Right lobe of liver (tissue), 6 donors: Measurements from ENCODE around the gene TMEM52. TPM values are rescaled to one million over a fixed set of nuclear protein-coding genes. Genes with fewer than 3 reads are reported as not detected.

Experiments used
- ATAC-seq, 4 donors: fragments of 200-7000 bp; cut with Tn5 transposase; one replicate each; pipeline ENCODE4 v1.9.1; 2020; ENCODE audit warnings: mild to moderate bottlenecking in 4 of 4, moderate library complexity in 4 of 4
- DNase-seq, 3 donors: peaks; one replicate each; pipeline ENCODE4 v3.0.0-alpha.2; 2020
- H3K27ac ChIP-seq, 3 donors: fragments of 200-600 bp; one replicate each; pipeline ENCODE4 v1.8.0; 2022
- H3K27me3 ChIP-seq, 2 donors: fragments of 200-600 bp; one replicate each; pipeline ENCODE4 v1.8.0; 2022
- H3K36me3 ChIP-seq, 4 donors: fragments of 200-600 bp; sonication (generic) in 1 of 4; one replicate each; pipeline versions ENCODE4 v1.5.1 to v1.8.0; 2017 to 2022; ENCODE audit warnings: control low read depth in 1 of 4
- H3K4me1 ChIP-seq, 4 donors: fragments of 200-600 bp; sonication (generic) in 1 of 4; one replicate each; pipeline versions ENCODE4 v1.5.1 to v1.8.0; 2017 to 2022; ENCODE audit warnings: control low read depth in 1 of 4
- H3K4me3 ChIP-seq, 3 donors: fragments of 200-600 bp; one replicate each; pipeline ENCODE4 v1.8.0; 2022
- H3K9me3 ChIP-seq, 4 donors: fragments of 200-600 bp; sonication (generic) in 1 of 4; one replicate each; pipeline versions ENCODE4 v1.5.1 to v1.8.0; 2017 to 2022; ENCODE audit warnings: control low read depth in 1 of 4
- CTCF ChIP-seq, 4 donors: fragments of 200-600 bp in 3 of 4; fragments of 450-650 bp in 1 of 4; IDR thresholded peaks; one replicate each; pipeline versions ENCODE4 v1.5.1 to v1.8.0; 2016 to 2022; ENCODE audit warnings: antibody characterized with exemption in 4 of 4, mild to moderate bottlenecking in 2 of 4
- POLR2A ChIP-seq: fragments of 450-650 bp; IDR thresholded peaks from one replicate; pipeline ENCODE4 v1.6.1; 2017; ENCODE audit warnings: antibody characterized with exemption, mild to moderate bottlenecking
- WGBS: methylation state at CpG from one replicate; pipeline ENCODE4 v1.1.6; 2018; ENCODE audit warnings: low coverage, low lambda C conversion rate; ENCODE audit not compliant: insufficient coverage; ENCODE audit errors: missing lambda C conversion rate; 5-methylcytosine and 5-hydroxymethylcytosine counted together
- intact Hi-C, 2 donors: fragments of 100-400 bp; cut with DNase I; formaldehyde crosslinking; loops; one replicate each; pipeline versions ENCODE4 v1.11.2 to v1.14.1; 2022
- total RNA-seq, 6 experiments: library from RNA; depleted of rRNA in 2 of 6; stranded (reverse); fragments of >200 nt in 2 of 6; fragmentation: NEBNext Ultra II Directional in 3 of 6; extraction: Animal tissue kit (Norgen Biotek cat#: 25700) in 3 of 6; gene quantifications; one replicate each; pipeline versions ENCODE4 v1.1.0 to v1.2.4, GENCODE V29; 2016 to 2023
- donor health status: DM: no; HTN: yes; CAD: no.
- donor health status: DM: no; HTN: no; CAD: no.
- donor health status: DM: no; HTN: no; CAD: no.
- donor health status: DM: no; HTN: yes; CAD: no.
- donor health status: DM: no; HTN: yes; CAD: no.

The TMEM52 gene
- total RNA-seq, 6 experiments from 2014 or later = 2.3 to 13.2 (median 6.0) TPM

- TF ChIP-seq POLR2A = no peak
- no peak for TF ChIP-seq CTCF (IDR thresholded peaks at IDR 0.05)
- H3K36me3 ChIP-seq = no peaks in the 10 kb centered on the region
- WGBS = 34% methylated on average over 3 of the region's 14 CpGs
- intact Hi-C loops = loop anchor here in 1 of 2 donors (5.0 kb wide), 1 partner anchor 100 kb away; no protein-coding TSS in a partner anchor
- H3K27me3 ChIP-seq = no peaks in the 10 kb centered on the region
- peak; percentile 84 to 92 (median 86) for ATAC-seq
- H3K27ac ChIP-seq = peak overlapping the region in 1 of 3 donors; percentile 53
- H3K9me3 ChIP-seq = no peaks in the 10 kb centered on the region
- H3K4me1 ChIP-seq = peaks cover 0 to 14% (median 7%) of the 10 kb centered on the region in 4 donors
- peak; percentile 73 to 95 (median 92) for DNase-seq
- H3K4me3 ChIP-seq = no peak overlapping the region
Observed at GRCh38 chr1:1947493-1947892, 28.4 kb upstream of the TMEM52 start.

- no peaks in the 10 kb centered on the region for H3K27me3 ChIP-seq
- ATAC-seq (peak; percentile 12 to 46 (median 34)), DNase-seq (peak in 2 of 3 donors; percentile 70 to 83)
- no peaks in the 10 kb centered on the region for H3K36me3 ChIP-seq
- TF ChIP-seq CTCF (IDR thresholded peaks at IDR 0.05) (no peak), POLR2A (no peak)
- intact Hi-C loops = loop anchor here in 1 of 2 donors (5.0 kb wide), 1 partner anchor 101 kb away; no protein-coding TSS in a partner anchor
- H3K4me1 ChIP-seq = peaks cover 0 to 14% (median 7%) of the 10 kb centered on the region in 4 donors
- H3K4me3 ChIP-seq = no peak overlapping the region
- WGBS = 31% methylated on average over 3 of the region's 11 CpGs
- H3K9me3 ChIP-seq = no peaks in the 10 kb centered on the region
- no peak overlapping the region for H3K27ac ChIP-seq
Observed at GRCh38 chr1:1946540-1946939, 27.5 kb upstream of the TMEM52 start.

GRCh38 chr1:1945782-1946393 lies 26.8 kb upstream of the TMEM52 start:
- intact Hi-C loops = loop anchor here in 1 of 2 donors (5.0 kb wide), 1 partner anchor 101 kb away; no protein-coding TSS in a partner anchor
- Histone ChIP-seq H3K36me3 (no peaks in the 10 kb centered on the region), H3K4me3 (no peak overlapping the region), H3K9me3 (no peaks in the 10 kb centered on the region), H3K4me1 (peaks cover 0 to 14% (median 7%) of the 10 kb centered on the region in 4 donors), H3K27me3 (no peaks in the 10 kb centered on the region), H3K27ac (no peak overlapping the region)
- no peak for TF ChIP-seq CTCF (IDR thresholded peaks at IDR 0.05)
- TF ChIP-seq POLR2A = no peak
- ATAC-seq (no peak), DNase-seq (peak in 1 of 3 donors; percentile 43)
- 92% methylated on average over 16 of the region's 29 CpGs for WGBS

GRCh38 chr1:1943834-1944570 lies 24.9 kb upstream of the TMEM52 start:
- no peaks in the 10 kb centered on the region for H3K36me3 ChIP-seq
- peaks cover 0 to 21% (median 7%) of the 10 kb centered on the region in 4 donors for H3K4me1 ChIP-seq
- H3K4me3 ChIP-seq = peak overlapping the region in 1 of 3 donors; percentile 11
- ATAC-seq = peak; percentile 74 to 82 (median 78)
- DNase-seq = peak in 2 of 3 donors; percentile 70 to 73
- no peak for TF ChIP-seq POLR2A
- peak; percentile 78 to 83 (median 79) for TF ChIP-seq CTCF (IDR thresholded peaks at IDR 0.05)
- intact Hi-C loops = no loop called here
- 22% methylated on average over 4 of the region's 37 CpGs for WGBS
- no peaks in the 10 kb centered on the region for H3K27me3 ChIP-seq
- H3K27ac ChIP-seq = no peak overlapping the region
- H3K9me3 ChIP-seq = no peaks in the 10 kb centered on the region
